ENCODE data around the gene BAX.

The BAX gene

DNA sequence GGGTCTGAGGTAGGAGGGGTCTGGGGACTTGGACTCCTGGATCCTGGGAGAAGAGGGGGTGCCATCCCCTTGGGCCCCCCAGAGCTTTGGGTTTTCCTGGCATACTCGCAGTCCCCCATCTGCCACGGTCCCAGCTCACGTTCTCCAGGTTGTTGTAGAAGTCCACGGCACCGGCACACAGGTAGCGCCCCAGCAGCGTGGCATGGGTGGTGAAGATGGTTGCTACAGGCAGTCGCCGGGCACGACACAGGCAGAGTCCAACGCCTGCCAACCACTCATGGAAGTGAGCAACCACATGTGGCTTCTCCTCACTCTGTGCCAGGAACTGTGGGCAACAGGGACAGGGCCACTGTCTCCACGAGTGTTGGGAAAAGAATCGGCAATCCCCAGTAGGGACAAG is 31.0 kb downstream of the BAX start:
- no peak for DNase-seq (ENCODE audit: low read depth)

GRCh38 chr19:48986211-48986610 is 31.5 kb downstream of the BAX start:
- DNase-seq (ENCODE audit: low read depth): no peak

- DNase-seq (ENCODE audit: low read depth): no peak
These were observed 32.6 kb downstream of the BAX start for GRCh38 chr19:48987323-48987722.

- DNase-seq (ENCODE audit: low read depth): no peak
These were observed 33.6 kb downstream of the BAX start for GRCh38 chr19:48988286-48988685.

DNA sequence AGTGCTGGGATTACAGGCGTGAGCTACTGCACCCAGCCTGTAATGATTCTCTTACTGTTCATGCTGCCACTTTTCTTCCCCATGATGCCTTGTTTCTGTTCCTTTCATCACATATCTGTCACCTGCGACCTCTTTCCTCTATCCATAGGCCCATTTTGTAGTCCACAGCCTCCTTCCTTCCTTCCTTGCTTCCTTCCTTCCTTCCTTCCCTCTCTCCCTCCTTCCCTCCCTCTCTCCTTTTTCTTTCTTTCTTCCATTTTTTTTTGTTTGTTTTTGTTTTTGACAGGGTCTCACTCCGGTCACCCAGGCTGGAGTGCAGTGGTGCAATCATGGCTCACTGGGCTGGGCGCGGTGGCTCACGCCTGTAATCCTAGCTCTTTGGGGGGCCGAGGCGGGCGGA is 34.2 kb downstream of the BAX start:
- no peak for DNase-seq (ENCODE audit: low read depth)

DNA sequence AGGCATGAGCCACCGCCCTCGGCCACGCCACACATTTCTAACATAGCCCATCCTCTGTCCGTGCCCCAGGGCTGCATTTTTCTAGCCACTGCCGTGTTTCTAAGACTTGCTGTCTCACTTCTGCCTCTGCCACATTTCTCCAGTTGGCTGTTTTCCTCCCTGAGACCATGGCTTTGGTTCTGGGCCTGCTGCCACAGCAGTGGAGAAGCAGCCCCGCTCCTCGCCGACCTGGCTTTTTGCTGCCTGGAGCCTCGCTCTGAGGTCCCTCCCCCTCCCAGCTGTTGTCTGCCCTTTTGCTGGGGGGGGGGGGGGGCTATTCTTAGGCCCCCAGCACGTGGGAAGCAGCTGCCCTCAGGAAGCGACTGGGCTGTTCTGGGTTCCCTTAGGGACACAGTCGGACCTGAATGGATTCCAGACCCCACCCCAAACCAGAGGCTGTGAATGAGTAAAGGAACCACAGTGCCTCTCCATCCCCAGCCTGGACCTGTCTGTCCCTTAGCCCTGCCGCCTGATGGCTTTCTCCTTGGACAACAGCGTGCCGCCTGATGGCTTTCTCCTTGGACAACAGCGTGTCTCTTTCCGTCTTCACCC is 35.1 kb downstream of the BAX start:
- DNase-seq (ENCODE audit: low read depth): no peak

GRCh38 chr19:48990400-48990799 is 35.7 kb downstream of the BAX start:
- no peak for DNase-seq (ENCODE audit: low read depth)

GRCh38 chr19:48991011-48991609 is 36.4 kb downstream of the BAX start:
- DNase-seq (ENCODE audit: low read depth): no peak

GRCh38 chr19:48991873-48992580 is 37.4 kb downstream of the BAX start:
- no peak for DNase-seq (ENCODE audit: low read depth)

- no peak for DNase-seq (ENCODE audit: low read depth)
These were observed 38.0 kb downstream of the BAX start for GRCh38 chr19:48992581-48993174.

GRCh38 chr19:48993175-48994034 is 38.7 kb downstream of the BAX start, which contains the start of the genes GYS1 and RUVBL2:
Gene GYS1 (minus strand): TSS chr19:48993309. CDS start chr19:48993112, 197 bp downstream.
Gene RUVBL2 (plus strand): TSS chr19:48993887. CDS start chr19:48993912, 25 bp downstream.
- DNase-seq (ENCODE audit: low read depth): peak; percentile 99

DNA sequence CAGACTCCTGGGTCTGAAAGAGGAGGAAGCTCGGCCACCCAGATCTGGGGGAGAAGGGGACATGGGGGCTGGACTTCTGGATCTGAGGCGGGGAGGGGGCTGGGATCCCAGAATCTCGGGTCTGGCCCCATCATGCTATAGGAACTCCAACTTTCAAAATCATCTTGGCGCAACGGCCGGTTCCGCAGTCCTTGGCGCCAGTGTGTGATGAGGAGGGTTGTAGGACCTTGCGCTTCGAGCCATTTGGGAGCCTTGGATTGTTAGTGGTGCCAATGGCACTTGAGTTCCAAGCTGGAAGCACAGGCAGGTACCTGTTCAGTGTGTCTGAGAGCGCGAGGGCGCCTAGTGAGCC is 39.3 kb downstream of the BAX start:
- DNase-seq (ENCODE audit: low read depth): no peak

DNA sequence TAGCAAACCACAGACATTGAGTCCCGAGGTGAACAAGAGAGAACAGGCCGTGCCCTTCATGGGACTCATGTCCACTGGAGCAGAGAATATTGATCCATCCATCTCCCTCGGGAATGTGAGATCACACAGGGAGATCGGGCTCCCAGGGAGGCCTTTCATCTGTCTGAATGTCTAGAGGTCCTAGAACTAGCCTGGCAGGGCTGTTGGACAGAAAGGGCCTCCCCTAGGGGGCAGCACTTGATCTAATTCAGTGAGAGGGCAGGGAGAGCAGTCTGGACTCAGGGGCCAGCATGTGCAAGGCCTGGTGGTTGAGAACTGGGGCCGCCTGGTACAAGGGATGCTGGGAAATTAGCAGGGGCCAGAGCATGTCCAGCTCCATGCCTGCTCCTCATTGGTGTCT is 43.3 kb downstream of the BAX start:
- peak; percentile 40 for DNase-seq (ENCODE audit: low read depth)

DNA sequence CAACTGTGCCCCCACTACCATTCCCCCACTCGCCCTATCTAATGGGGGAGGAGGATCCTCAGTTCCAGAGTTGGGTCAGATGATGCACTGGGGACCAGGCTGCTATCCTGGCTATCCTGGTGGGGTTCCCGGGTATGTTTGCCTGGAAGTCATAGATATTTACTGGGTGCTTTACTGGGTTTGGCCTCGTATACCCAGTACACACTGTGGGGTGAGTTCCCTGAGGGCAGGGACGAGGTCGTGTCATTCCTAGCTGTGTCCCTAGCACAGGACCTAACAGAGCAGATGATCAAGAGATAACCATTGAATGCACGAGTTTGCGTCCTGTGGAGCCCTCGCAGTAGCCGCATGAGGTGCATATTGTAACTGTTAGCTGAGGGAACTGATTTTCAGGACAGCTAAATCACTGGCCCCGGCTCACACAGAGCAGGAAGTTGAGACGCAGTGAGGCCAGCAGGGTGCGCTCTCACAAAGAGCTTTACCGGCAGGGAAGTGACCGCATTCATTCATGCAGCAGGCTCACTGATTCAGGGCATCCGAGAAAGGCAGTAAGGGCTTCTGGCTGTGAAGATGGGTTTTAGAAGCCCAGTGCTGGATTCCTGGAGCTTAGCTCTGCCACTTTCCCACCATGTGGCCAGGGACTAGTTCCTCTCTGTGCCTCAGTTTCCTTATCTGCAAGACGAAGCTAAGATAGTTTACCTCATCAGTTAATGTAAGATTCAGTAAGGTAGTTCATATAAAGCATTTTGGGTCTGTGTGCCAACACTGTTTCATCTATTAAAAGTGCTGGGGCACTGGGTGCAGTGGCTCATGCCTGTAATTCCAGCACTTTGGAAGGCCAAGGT is 45.0 kb downstream of the BAX start:
- peak; percentile 62 for DNase-seq (ENCODE audit: low read depth)

DNA sequence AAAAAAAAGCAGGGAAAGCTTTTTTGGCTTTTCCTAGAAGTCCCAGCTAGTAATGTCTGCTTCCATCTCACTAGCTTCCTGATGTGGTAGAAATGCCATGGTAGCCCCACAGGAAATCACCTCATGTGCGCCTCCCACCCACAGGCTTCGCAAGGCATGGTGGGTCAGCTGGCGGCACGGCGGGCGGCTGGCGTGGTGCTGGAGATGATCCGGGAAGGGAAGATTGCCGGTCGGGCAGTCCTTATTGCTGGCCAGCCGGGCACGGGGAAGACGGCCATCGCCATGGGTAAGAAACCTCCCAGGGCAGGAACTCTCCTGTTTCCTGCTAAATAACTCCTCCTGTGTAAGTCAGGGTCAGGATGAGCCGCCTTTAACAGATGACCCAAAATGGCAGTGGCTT is 49.5 kb downstream of the BAX start:
- DNase-seq (ENCODE audit: low read depth): no peak

GRCh38 chr19:49004964-49005614 is 50.4 kb downstream of the BAX start:
- no peak for DNase-seq (ENCODE audit: low read depth)

DNA sequence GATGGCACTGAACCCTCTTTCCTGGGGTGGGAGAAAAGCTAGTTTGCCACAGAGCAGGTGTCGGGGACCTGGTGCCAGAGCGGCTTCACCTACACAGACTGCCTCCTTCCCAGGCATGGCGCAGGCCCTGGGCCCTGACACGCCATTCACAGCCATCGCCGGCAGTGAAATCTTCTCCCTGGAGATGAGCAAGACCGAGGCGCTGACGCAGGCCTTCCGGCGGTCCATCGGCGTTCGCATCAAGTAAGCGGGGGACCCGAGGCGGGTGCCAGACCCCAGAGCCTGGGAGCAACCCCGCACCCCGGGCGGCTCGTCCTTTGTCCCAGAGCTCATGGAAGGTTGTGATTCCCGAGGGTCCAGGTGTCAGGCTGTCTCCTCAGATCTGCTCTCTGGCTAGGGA is 52.2 kb downstream of the BAX start:
- DNase-seq (ENCODE audit: low read depth): no peak

DNA sequence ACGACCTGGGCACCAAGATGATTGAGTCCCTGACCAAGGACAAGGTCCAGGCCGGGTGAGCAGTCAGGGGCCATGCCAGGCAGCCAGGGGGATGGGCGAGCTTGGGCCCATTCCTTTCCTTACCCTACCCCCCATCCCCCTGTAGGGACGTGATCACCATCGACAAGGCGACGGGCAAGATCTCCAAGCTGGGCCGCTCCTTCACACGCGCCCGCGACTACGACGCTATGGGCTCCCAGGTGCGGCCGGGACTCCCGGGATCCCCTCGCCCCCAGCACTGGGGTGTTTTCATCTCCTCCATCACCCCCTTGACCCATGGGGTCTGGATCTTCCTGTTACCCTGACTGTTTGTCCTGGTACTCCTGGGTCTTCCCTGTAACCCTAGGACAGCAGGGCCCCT is 55.2 kb downstream of the BAX start:
- no peak for DNase-seq (ENCODE audit: low read depth)

DNA sequence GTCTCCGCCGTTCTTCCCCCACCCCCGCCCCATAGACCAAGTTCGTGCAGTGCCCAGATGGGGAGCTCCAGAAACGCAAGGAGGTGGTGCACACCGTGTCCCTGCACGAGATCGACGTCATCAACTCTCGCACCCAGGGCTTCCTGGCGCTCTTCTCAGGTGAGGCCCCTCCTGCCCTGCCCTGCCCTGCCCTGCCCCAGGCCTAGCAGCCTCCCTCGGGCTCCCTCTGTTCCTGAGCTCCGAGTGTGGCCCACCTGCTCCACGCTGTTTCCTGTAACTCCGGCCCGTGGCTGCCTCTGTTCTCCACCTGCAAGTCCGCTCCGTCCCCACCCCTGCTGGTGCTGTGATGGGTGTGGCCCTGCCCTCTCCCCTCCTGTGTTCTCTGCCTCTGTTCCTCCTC is 55.8 kb downstream of the BAX start:
- no peak for DNase-seq (ENCODE audit: low read depth)

- DNase-seq (ENCODE audit: low read depth): no peak
These were observed 56.5 kb downstream of the BAX start for GRCh38 chr19:49011194-49011593.
